LNCaP clone FGC (cell line): ENCODE results near the gene FAM76A.
A peak's percentile ranks its signal among the peaks of the same experiment; 100 is the strongest.

Experiments
- DNase-seq: peaks from one replicate; pipeline ENCODE4 v3.0.0-alpha.2; 2011; ENCODE audit warnings: low read depth
- H3K4me3 ChIP-seq: 2 replicates; pipeline ENCODE4 v1.5.1; 2011; ENCODE audit warnings: mild to moderate bottlenecking, low read depth, low read length, control low read depth
- TF ChIP-seq, protein P1 (sequence below): IDR thresholded peaks from 2 replicates; pipeline ENCODE4 v1.5.1; 2012; ENCODE audit warnings: mild to moderate bottlenecking; ENCODE audit not compliant: control insufficient read depth, insufficient read depth; ENCODE audit errors: extremely low read depth

The FAM76A gene

DNA sequence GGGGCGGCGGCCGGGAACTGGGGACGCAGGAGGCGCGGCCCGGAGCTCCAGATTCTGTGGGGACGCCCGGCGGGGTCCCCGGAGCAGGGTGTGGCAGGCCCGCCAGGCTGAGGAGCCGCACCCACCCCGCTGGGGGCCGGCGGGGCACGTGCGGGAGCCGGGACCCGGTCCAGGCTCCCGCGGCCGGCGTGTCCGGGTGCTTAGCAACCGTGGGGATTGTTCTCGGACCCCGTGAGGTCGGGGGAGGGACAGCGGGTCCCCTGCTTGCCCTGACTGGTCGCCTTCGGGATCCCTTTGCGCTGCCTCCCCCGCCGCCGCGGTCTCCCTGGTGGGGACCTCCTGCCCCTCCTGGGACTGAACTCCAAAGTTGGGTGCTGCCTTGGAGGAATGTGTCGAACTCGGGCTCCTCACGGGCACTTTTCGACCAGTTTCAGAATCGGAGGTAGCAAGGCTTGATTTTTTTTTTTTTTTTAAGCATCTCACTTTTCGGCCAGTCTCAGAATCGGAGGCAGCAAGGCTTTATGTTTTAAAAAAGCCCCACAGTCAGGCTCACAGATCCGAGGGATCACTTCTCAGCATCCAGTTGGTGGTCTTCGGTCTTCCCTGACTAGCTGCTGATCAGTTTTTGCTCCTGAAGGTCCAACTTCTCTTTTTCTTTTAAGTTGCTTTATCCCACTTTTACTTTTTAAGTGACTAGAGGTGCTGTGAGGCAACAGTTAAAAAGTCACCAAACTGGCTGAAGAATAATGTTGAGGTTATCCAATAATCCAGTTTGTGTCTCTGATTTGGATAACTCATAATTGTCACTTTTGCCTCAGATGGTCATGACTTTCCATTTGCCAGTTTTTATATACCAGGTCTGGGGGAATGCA, 648 bp downstream of the FAM76A start:
- TF ChIP-seq, protein P1, sequence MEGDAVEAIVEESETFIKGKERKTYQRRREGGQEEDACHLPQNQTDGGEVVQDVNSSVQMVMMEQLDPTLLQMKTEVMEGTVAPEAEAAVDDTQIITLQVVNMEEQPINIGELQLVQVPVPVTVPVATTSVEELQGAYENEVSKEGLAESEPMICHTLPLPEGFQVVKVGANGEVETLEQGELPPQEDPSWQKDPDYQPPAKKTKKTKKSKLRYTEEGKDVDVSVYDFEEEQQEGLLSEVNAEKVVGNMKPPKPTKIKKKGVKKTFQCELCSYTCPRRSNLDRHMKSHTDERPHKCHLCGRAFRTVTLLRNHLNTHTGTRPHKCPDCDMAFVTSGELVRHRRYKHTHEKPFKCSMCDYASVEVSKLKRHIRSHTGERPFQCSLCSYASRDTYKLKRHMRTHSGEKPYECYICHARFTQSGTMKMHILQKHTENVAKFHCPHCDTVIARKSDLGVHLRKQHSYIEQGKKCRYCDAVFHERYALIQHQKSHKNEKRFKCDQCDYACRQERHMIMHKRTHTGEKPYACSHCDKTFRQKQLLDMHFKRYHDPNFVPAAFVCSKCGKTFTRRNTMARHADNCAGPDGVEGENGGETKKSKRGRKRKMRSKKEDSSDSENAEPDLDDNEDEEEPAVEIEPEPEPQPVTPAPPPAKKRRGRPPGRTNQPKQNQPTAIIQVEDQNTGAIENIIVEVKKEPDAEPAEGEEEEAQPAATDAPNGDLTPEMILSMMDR = no peak
- no peak for DNase-seq
- H3K4me3 ChIP-seq = peak overlapping the region; percentile 69

GRCh38 chr1:27727126-27727525, 1.4 kb downstream of the FAM76A start:
- TF ChIP-seq, protein P1 = no peak
- DNase-seq = no peak
- peak overlapping the region; percentile 69 for H3K4me3 ChIP-seq

DNA sequence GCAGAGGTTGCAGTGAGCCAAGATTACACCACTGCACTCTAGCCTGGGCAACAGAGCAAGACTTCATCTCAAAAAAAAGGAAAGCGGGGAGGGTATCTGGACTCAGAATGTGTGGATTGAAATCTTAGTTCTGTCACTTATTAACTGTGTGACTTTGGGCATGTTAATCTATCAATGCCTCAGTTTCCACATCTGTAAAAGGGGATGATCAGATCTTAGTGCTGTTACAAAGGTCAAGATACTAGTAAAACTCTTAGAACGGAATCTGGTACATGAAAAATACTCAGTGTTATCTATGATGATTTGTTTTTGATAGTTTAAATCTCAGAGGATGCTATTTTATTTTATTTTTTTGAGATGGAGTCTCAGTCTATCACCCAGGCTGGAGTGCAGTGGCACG, 10.5 kb downstream of the FAM76A start:
- TF ChIP-seq, protein P1 = no peak
- no peak overlapping the region for H3K4me3 ChIP-seq
- no peak for DNase-seq

DNA sequence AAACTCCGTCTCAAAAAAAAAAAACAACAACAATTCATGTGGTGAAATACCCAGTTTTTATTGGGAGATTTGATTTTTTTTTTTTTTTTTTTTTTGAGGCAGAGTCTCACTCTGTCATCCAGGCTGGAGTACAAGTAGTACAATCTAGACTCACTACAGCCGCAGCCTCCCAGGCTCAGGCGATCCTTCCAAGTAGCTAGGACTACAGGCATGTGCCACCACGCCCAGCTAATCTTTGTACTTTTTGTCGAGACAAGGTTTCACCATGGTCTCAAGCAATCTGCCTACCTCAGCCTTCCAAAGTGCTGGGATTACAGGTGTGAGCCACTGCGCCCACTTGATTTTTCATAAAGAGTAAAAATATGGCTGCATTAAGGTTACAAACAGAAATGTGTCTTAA, 15.4 kb downstream of the FAM76A start:
- H3K4me3 ChIP-seq = no peak overlapping the region
- TF ChIP-seq, protein P1 = no peak
- DNase-seq = no peak

- TF ChIP-seq, protein P1 = no peak
- H3K4me3 ChIP-seq = no peak overlapping the region
- DNase-seq = no peak
These were observed 18.8 kb downstream of the FAM76A start for GRCh38 chr1:27744556-27744955.

GRCh38 chr1:27745466-27745865, 19.7 kb downstream of the FAM76A start:
- TF ChIP-seq, protein P1 = no peak
- DNase-seq = no peak
- H3K4me3 ChIP-seq = no peak overlapping the region

DNA sequence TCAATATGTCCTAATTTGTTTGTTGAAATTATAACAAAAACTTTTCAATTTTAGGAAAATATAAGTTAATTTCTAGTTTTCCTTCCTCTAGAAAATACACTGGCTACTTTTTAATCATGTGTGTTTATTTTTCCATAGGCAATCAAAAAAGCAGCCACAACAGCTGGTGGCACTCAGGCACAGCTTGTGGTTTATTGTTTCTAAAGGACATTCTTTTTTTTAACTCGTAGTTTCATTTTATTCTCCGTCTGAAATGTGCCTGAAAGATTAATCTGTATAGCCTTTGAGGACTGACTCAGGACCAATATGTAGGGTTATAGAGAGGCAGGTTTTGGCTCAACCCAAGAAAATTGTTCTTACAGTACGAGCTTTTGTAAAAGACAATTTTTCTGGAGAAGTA, 26.6 kb downstream of the FAM76A start:
- no peak for DNase-seq
- H3K4me3 ChIP-seq = no peak overlapping the region
- TF ChIP-seq, protein P1 = no peak
